GM10266 (cell line): ENCODE data around the gene MATCAP1.

ENCODE experiments used
- DNase-seq: peaks from one replicate; pipeline ENCODE4 v3.0.0; 2012; ENCODE audit errors: extremely low spot score
- TF ChIP-seq, protein P1 (sequence below): IDR thresholded peaks from 2 replicates; pipeline ENCODE4 v1.5.1; 2012; ENCODE audit warnings: mild to moderate bottlenecking, low read depth; ENCODE audit not compliant: control insufficient read depth, insufficient read depth; ENCODE audit errors: missing control alignments

Gene MATCAP1

DNA sequence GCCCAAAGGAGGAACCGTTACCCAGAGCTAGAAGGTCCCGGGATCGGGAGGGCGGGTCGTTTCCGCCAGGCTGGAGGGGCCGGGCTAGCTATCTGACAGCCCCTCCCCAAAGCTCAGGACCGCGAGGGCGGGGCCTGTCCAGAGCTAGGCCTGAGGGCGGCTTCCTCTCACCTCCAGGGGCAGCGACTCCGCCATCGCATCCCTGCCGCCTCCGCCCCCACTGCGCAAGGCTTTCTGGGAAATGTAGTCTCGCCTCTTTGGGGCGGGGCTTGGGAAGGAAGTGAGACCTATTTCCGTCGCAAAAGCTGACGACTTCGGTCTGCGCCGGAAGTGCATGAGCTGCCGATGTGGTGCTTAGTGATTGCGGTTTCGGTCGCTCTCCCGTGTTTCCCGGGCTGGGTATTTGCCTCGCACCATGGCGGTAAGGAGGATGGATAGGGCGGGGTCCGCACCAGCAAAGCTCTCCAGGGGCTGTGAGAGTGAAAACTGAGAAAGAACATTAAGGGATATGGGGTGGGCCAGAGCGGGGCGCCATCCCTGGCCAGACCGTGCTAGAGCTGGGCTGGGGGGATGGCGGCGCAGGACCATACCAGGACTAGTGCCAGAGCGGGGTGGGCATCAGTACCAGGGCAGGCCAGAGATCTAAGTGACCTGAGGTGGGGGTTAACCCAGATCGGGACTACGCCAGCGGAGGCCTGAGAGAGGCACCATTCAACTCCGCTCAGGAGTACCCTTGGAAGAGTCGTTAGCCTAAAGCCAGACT lies 43.2 kb upstream of the MATCAP1 start, which contains the start of gene TMEM208:
Gene TMEM208, plus strand, starts transcription at position 327 of the 763 bp plus-strand sequence. Its CDS starts 89 bp downstream, at position 416.
- peak; percentile 98 for DNase-seq
- TF ChIP-seq, protein P1, sequence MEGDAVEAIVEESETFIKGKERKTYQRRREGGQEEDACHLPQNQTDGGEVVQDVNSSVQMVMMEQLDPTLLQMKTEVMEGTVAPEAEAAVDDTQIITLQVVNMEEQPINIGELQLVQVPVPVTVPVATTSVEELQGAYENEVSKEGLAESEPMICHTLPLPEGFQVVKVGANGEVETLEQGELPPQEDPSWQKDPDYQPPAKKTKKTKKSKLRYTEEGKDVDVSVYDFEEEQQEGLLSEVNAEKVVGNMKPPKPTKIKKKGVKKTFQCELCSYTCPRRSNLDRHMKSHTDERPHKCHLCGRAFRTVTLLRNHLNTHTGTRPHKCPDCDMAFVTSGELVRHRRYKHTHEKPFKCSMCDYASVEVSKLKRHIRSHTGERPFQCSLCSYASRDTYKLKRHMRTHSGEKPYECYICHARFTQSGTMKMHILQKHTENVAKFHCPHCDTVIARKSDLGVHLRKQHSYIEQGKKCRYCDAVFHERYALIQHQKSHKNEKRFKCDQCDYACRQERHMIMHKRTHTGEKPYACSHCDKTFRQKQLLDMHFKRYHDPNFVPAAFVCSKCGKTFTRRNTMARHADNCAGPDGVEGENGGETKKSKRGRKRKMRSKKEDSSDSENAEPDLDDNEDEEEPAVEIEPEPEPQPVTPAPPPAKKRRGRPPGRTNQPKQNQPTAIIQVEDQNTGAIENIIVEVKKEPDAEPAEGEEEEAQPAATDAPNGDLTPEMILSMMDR, result peak; percentile 23

DNA sequence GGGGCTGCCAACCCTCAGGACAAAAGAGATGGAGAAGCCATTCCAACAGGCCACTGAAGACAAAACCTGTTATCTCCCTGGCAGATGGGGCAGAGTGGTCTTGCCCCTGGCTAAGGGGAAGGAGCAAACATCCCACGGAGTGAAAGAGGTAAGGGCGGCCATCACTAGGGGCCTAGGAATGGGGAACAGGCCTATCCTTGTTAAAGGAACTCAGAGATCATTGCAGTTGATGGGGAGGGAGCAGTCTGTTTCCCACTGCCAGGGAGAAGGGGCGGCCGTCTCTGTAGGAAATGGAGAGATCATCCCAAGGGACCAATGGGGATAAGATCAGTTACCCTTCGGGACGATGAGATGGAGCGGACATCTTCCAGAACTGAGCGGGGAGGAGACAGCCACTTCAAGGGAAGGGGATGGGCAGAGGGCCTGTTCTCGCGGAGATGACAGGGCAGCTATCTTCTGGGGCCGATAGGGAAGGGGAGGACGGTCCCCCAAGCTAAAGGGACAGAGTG lies 42.6 kb upstream of the MATCAP1 start:
- no peak for DNase-seq
- TF ChIP-seq, protein P1, result no peak

DNA sequence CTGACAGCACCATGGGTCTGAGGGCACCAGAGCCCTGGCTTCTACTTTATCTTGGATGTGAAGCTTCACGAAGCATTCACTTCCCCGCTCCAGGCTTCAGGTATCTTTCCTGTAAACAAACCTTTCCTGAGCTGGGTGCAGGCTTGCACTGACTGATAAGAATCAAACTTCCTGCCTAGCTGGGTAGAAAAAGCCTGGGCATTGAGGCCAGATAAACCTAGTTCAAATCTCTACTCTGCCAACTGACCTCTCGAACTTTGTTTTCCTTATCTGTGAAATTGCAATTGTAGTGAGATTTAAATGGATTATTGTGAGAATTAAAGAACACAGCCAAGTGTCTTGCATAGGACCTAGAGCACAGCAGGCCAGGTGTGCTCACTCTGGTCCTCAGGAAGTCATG lies 40.2 kb upstream of the MATCAP1 start:
- TF ChIP-seq, protein P1, result no peak
- DNase-seq, result no peak

DNA sequence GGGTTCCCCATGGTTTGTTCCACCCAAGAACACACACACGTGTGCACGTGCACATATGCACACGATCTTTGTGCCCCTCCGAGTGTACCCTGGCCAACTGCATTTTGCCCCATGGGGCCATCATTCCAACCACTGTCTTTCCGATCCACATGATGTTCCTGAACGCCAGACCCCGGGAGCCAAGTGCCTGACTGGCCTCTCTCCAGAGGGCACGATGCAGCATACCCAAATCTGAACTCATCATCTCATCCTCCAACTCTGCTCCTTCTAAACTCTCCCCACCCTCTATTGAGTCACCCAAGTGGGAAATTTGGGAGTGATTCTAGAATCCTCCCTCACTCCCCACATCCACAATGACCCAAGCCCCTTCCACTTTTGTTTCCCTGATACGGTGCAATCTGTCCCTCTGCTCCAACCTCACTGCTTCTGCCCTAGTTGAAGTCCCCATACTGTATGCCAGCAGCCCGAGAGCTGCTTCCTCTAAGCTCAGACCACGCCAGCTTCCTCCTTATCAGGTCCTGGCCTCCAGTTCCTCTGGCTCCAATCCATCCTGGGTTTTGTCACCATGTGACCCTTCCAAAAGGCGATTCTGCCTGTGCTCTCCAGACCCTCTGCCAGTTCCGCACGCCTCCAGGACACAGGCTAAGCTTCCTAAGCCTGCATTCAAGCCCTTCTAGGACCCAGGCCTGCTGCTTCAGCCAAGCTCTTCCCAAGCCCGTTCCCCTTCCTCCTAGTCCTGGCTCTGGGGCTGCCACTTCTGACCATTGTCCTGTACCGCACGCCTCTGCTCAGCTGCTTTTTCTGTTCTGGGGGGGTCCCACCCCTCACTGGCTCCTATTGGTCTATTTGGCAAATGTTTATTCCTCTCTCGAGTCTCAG lies 33.1 kb upstream of the MATCAP1 start:
- DNase-seq, result no peak
- TF ChIP-seq, protein P1, result no peak

DNA sequence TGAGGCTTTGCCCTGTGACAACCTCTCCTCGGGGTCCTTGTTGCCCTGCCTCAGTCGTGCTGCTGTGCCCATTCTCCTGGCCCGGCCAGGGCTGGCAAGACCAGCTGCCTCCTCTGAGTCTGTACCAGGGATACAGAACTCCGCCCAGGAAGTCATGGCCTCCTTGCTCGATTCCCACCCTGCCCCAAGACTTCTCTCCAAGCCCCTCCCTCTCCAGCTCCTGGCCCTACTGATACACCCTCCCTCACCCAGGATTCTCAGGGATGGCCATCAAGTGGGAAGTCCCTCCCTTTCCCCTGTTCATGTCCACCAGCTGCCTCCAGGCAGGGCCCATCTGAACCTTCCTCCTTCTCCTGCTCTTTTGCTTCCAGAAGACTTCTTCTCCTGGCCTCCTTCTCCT lies 31.9 kb upstream of the MATCAP1 start:
- DNase-seq, result no peak
- TF ChIP-seq, protein P1, result no peak

DNA sequence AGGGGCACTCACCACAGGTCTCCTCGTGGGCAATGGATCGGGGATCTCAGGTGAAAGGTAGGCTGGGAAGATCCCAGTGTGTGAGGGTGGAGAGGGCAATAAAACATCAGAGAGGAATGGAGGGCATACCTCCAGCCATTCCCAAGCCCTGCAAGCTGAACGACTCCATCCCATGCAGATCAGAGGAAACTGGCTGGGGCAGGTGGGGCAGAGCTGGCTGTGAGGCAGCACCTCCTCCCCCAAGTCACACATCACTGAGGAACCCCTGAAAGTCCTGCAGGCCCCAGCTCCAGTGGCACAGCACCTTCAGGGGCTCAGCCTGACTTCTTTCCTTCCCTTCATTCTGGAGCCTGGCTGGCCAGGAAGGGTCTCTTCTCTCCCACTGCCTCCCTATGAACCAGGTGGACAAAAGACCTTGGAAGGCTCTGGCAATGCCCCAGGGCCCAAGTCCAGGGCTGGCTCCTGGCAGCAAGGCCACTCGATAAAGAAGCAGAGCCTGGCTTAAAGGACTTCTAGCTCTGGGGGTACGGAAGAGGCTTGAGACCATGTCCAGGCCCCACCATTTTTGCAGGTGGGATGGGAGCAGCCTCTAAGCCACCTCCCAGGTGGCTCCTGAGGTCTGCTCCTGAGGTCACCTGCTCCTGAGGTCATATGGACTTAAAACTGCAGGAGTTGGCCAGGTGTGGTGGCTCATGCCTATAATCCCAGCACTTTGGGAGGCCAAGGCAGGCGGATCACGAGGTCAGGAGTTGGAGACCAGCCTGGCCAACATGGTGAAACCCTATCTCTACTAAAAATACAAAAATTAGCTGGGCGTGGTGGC lies 29.6 kb upstream of the MATCAP1 start:
- DNase-seq, result no peak
- TF ChIP-seq, protein P1, result no peak
